ENCODE data around the gene ADGRL3.

DNA sequence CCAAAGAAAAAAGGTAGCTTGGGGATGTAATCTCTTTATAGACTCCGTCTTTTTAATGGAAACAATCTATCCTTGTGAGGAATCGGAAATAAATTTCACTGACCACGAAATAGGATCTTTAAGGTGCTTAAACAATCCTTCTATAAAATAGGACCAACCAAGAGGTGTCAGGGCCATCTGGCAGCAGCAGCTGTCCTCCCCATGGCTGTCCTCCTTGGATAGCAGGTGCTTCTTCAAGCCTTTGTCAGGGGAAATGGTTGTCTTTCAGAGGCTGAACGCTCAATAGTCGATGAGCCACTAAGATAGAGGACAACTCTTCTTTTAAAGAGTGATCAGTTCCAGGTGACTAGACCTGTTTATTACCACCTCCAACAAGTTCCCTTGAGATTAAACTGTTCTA lies 231.0 kb downstream of the ADGRL3 start:
- no peak for TF ChIP-seq CTCF (IDR thresholded peaks at IDR 0.05; ENCODE audit: insufficient read depth, low read depth, low read length)
- TF ChIP-seq EZH2 (IDR thresholded peaks at IDR 0.05; ENCODE audit: insufficient read depth, low read length), result no peak
